ENCODE results near the gene UGT1A10.

The UGT1A10 gene

DNA sequence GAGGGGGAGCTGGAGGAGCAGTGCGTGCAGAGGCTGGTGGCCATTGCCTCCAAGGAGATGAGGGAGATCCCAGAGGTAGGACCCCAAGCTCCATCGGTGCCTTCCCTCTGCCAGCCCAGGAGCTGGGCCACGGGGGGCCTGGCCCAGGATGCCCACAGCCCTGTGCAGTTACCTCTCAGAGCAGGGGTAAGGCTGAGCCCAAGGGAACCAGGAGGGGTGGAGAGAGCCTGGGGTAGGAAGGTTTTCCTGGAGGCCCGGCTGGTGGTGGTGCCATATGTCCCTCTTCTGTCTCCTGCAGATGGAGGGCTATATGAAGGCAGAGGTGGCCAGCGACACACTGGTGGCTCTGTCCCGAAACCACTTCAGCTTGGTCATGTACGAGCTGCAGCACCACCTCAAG lies 153.3 kb downstream of the UGT1A10 start:
- DNase-seq, result no peak

DNA sequence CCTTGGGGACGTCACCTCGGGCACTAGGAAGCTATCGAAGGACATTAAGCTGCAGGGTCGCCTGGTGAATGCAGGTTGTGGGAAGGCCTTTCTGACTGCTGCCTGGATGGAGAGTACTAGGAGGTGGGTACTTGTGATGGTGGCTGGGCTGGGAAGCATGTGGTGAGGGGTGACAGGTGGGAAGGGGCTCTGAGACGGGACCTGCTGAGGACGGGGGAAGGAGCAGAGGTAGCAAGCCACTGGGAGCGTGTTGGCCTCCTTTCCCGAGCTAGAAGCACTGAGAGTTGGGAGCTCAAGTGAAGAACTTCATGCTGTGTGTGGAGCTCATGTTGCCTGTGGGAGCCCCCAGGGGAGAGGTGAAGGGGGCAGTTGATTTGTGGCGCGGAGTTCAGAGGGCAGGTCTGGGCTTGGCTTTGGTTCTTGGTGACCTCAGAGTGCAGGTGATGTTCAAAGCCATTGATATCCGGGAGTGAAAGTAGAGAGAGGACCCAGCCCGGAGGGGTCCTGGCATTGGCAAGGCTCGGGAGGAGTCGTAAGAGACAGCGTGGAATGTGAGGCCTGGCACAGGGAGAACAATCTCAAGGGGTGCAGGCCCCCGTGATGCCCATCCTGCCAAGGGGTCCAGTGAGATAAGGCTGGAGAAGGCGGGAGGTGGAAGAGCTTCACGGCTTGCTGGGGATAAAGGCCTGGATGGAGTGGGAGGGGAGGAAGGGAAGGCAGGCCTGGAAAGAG lies 155.1 kb downstream of the UGT1A10 start:
- DNase-seq, result no peak

DNA sequence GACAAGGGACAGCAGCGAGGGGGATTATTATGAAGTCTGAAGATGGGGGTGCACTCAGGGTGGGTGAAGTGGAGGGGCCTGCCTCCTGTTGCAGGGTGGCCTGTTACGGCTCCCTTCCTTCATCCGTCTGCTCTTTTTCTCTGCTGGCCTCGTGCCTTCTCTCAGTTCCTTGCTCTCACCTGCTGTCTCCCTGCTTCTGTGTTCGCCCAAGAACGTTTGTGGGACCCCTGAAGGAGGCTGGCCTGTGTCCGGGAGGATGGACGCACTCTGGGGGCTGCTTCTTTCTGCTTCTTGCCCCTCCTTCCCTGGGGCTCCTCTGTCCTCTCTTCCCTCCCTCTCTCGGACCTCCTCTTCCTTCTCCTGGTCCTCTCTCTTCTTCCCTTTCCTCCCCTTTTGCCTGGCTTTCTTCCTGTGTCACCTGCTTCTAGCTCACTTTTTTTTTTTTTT lies 155.7 kb downstream of the UGT1A10 start:
- DNase-seq, result no peak

DNA sequence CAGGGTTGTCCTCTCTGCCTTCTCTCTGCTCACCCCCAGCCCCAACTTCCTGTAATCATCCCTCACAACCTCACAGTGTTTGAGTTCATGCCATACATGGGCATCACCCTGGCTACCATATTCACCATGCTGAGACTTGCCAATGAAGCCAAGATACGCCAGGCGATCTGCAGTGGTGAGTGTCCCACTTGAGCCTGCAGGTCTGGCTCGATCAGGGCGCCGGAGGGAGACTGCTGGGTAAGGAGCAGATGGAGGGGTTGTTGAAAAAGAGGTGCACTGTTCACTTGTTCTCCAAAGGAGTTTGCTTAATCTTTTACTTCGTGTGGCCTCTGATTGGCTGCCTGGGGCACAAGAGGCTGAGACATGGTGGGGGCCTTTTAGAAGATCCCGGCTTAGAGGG lies 156.5 kb downstream of the UGT1A10 start:
- no peak for DNase-seq

DNA sequence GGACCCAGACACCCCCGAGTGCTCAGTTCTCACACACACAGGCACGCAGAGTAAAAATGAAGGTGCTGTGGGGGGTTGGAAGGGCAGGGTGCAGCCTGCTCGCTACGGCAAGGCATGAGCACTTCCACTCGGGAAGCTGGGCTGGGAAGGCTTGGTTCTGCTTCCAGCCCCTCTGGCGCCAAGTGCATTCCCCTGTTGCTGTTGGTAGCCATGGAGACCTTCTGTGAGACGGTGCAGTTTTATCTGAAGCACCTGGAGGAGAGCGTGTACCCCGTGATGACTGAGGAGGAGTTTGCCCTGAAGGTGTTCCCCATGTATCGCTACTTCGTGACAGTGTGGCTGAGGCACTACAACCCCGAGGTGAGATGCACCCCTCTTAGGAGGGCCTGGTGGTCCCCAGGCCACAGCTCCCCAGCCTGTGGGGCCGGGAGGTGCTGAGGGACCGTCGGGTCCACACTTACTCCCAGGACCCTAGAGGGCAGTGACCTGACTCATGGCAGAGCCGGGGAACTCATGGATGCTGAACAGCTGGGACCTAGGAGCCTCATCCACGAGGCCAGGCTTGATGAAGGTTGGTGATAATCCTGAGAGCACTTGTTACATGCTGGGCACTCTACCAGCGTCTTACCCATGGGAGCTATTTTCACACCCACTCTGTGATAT lies 157.3 kb downstream of the UGT1A10 start:
- no peak for DNase-seq

DNA sequence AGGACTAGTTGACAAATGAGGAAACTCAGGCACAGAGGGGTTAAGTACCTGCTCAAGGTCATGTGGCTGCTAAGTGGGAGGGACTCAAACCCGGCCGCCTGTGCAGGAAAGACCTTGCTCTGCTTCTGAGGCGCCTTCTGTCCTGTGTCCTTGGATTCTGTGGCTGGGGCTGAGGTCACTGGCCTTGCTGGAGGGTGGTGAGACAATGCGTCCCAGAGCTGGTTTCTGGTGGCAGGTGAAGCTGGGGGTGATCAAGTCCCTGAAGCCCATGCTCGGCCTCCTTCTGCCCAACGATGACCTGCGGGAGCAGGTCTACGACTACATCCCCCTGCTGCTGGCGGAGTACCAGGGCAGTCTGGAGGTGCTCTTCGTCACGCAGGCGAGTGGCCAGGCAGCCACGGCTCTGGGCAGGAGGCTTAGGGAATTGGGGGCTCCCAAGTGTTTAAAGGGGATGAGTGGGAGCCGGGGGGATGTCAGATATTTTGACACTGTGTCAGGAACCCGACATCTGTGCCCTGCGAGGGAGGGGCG lies 157.9 kb downstream of the UGT1A10 start:
- no peak for DNase-seq

DNA sequence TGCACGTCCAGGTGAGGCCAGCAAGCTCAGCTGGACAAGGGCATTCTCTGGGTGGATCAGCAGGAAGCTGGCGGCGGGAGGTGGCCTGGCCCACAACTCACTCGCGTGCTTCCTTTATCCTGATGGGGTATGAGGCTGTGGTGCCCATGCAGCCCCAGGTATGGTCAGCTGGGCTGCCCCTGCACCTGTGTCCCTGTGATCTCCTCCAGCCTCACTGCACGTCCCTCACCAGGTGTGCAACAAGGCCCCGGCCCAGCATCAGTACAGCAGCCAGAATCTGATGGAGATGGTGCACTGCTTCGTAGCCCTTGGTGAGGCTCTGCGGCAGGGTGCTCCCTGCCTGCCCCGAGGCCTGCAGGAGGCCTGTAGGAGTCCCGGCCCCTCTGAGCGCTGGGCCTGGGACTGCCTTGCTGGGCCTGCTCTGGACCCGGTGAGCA lies 159.5 kb downstream of the UGT1A10 start:
- DNase-seq, result no peak

DNA sequence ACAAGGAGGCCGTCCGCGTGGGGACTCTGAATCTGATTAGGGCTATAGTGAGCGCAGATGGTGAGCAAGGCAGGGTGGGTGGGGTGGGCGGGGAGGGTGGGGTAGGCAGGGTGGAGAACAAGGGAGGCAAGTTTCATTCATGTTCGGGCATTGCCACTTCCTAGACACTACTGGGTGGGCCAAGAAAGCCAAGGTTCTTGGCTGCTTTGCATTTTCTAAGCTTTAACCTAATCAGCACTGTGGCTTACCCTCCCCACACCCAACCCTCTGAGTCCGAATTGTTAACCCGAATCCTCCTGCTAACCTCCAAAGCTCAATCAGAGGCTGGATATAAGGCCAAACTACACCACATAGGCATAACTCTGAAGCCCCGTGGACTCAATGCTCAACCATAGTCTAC lies 160.0 kb downstream of the UGT1A10 start:
- DNase-seq, result no peak

DNA sequence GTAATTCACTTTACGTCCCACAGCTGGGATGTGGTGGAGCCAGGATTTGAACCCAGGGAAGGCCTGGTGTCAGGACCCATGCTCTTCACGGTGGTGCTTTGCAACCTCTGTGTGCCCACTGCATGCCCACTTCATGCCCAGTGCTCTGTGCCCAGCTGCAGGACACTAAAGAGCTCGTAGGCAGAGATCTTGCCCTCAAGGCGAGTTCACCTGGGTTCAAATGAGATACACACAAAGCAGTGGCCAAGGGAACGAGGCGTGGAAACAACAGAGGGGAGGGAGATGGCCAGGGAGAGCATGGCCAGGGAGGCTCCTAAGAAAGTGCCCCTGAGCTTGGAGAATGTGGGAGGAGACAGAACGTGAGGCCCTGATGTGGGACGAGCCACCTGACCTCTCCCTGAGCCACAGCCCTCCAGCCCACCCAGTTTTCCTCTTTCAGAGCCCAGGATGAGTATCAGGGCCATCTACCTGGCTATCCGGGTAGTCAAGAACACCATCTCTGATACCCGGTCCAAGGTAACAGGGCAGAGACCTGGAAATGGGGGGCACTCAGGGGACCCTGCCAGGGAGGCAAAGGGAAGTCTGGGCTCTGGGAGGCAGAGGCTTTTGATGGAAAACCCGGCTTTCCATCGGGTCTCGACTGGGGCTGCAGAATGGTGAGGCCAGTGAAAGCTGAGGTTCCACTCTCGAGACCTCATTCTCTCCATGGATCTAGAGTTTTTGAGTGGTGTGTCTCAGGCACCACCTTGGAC lies 162.3 kb downstream of the UGT1A10 start:
- no peak for DNase-seq

DNA sequence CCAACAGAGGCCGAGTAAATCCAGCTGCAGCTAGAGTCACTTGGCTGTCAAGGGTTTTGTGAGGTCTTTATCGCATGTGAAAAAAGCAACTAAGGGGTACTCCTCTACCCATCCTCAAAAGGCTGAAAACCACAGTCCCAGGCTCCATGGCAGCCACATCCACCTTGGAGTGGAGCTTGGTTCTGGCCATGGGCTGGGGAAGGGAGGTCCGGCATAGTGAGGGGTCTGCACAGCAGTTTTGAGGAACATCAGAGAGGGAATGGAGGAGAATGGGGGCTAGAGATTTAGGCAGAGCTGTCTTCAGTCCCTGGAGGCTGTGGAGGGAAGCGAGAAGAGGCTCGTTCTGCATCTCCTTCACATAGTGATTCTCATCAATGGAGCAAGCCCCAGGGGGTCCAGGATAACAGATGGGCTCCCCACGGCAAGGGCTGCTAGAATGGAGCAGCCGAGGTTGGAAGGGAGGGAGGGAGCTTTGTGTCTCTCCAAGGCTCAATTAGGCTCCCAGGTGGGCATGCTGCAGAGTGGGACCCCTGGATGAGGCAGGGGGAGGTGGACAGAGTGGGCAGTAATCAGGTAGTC lies 162.9 kb downstream of the UGT1A10 start:
- no peak for DNase-seq

DNA sequence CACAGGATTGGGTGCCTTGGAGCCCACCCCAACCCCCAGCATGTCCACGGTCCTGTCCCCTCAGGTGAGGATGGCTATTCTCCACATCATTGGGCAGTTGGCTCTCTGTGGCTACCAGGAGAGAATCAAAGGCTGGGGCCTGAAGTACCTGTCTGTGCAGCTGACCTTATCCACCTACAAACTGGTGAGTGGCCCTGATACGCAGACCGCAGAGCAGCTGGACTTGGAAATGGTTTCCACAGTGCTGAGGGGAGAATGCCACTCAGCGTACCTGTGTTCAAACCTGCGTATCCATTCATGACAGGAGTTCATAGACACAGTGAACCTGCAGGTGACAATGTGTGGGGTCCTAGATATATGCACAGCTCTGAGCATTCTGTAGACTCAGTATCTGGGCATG lies 163.5 kb downstream of the UGT1A10 start:
- DNase-seq, result no peak

DNA sequence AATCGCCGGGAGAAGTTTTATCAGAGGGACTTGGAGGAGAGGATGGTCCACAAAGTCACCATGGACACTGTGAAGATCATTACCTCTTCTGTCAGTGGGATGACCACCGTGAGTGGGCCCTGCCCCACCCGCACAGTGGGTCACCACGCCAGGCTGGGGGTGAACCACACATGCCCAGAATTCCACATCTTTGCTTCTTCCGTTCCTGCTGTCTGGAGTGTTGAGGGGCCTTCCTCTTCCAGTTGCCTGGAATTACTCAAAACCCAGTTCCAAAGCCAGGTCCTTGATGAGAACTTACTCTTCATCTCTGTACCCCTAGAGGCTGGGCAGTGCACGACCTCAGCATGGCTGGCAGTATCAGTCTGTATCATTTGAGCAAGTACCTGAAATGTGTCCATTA lies 164.0 kb downstream of the UGT1A10 start:
- DNase-seq, result no peak

DNA sequence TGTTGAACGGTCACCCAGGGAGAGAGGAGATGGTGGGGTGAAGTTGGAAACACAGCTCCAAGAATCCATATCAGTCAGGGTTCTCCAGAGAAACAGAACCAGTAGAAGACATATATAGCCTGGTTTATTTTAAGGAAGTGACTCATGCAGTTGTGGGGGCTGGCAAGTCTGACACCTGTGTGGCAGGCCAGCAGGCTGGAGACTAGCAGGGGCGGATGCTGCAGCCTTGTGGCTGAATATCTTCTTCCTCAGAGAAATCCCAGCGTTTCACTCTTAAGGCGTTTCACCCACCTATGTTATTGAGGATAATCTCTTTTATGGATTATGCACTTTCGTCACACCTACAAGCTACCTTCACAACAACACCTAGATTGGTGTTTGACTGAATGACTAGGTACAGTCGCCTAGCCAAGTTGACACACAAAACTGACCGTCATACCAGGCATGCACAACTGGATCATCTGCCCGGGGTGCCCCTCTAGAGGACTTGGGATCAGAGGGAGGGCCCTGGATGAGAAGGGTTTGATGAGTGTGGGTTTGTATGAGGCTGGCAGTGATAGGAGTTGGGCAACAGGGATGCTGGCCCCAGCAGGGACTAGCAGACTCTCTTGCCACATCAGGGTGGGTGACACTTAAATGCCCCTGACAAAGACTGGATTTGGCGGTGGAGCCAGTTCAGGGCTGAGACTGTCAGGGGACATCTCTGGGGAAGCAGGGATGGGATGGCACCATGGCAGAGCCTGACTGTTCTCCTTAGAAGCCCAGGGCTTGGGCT lies 165.3 kb downstream of the UGT1A10 start:
- no peak for DNase-seq

DNA sequence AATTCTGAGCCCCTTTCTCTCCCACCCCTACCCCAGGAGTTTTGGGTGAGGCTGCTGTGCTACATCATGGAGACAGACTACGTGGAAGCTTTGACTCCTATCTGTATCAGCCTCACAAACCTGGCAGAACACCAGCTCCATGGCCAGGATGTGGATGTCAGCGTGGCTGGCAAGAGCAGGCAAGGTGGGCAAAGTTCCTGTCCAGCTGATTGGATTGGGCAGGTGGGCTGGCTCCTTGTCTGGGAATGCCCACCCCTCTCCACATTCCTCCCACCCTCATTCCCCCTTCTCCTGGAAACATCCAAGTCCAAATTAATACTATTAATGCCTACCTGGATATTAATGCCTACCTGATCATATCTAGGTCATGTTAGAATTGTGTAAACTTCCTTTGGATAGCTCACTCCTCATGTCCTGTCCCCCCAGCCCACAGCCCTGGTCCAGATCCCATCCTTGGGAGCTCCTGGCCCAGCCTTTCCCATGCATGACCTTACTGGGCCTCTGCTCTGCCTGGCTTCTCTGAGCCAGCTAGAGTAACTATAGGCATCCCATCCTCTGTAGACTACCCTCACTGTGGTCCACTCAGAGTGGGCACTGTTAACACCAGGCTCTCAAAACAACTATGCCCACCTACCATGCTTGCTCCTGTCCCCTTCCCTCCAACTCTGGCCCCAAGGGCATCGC lies 166.0 kb downstream of the UGT1A10 start:
- no peak for DNase-seq

DNA sequence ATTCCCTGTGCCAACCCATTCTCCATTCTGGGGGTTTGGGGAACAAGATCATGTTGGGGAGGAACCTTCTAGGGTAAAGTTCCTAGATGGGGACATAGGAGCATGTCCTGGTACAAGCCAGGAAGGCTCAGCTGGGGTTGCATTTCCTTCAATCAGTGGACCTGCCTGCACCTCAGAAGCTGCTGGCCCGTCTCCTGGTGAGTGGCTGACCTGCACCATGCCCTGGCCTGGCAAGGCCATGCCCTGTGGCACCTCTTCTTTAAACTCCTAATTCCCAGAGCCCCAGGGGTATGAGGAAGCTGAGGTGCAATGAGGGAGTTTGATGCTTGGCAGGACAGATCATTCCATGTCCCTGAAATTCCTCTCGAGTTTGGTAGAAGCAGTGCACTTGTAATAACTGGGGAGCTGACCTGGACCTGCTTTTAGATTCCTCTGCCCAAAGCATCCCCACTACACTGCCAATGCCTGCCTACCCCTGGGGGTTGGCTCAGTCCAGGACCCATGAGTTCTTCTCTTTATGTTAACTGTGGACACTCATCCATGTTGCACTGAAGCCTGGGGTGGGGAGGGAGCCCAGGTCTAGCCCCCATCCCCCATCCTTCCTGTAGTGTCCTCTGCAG lies 167.2 kb downstream of the UGT1A10 start:
- no peak for DNase-seq

DNA sequence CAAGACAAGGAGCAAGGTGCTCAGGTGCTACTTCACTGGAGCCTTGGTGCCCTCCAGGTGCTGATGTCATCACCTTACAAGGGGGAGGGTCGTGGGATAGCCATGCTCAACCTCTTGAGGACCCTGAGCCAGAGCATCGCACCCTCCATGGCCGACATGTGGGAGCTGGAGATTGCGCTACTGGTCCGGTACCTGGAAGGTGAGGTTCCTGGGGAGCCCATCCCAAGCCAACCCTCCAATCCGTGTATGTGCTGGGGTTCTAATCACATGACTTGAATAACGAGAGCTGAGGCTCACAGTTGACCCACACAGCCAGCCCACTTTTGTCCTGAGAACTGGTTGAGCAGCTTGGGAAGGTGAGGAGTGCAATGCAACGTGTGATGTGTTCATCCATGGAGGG lies 167.7 kb downstream of the UGT1A10 start:
- no peak for DNase-seq

DNA sequence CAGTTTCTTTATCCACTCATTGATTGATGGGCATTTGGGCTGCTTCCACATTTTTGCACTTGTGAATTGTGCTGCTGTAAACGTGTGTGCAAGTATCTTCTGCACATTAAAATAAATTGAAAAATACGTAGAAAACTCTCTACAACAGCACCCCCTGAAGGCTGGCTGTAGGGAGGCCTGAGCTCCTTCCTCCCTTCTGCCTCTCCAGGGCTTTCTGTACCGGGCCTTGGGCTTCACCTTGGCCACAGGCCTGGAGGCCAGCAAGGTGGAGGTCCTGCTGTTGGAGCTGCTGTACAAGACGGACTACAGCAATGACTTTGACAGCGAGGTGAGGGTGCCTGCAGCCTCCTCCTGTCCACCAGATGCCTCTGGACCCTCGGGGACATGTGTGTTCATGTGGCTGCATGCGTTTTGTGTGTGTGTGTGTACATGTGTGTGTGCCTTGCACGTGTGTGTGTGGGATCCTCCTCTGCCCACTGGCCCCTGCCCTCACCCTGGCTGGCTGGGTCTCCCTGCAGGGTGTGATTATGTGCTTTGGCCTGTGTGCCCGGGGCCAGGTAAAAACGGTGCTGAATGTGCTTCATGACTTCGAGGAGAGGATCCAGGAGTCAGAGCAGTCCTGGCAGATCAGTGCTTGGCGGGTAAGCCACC lies 171.1 kb downstream of the UGT1A10 start:
- no peak for DNase-seq

DNA sequence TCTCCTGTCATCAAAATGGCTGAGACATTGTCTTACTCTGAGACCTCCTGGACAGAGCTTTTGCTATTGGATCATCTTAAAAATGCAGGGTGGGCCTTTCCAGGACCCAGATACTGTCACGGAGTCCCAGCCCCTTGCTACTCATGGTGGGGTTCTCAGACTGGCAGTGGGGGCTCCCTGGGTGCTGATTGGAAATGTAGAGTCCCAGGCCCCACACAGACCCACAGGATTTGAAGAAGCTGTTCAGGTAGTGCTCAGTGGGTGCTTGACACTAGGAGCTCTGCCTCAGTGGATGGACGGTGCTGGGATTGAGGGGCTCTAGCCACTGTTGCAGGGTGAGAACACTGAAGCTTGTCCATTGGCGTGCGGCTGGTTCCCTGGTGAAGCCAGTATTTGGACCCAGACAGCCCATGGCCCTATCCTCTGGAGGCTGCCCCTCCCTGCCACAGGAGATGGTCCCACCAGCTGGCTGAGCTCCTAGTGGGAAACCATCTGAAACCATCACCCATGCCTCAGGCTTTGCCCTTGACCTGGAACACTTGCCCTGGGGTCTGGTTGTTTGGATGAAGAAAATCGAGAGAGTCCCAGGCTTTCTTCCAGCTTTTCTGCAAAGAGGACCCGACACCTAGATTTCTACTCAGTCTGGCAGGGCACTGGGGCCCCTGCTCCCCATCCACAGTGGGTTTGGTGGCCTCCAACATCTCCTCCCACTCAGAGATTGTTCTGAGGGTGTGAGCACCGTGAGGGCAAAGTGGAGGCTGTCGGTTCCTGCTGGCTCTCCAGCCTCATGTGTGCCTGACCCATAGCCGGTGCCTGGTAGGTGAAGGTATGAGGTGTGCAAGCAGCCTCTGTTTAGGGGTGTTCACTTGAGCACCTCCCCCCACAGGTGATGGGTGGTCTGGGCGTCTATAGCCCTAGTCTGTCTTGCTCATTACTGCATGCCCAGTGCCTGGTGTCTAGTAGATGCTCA lies 172.0 kb downstream of the UGT1A10 start:
- DNase-seq, result no peak

DNA sequence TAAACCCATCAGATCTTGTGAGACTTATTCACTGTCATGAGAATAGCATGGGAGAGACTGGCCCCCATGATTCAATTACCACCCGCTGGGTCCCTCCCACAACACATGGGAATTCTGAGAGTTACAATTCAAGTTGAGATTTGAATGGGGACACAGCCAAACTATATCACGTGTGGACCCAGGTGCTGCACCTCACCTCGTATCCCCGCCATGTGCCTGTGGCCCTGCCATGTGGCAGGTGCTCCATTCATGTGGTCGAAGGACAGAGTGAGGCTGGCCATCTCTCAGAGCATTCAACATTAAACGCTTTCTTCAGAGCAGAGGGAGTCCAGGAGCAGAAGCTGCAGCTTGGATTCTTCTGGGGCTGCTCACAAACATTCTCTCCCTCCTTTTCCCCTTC lies 174.1 kb downstream of the UGT1A10 start:
- DNase-seq, result no peak

DNA sequence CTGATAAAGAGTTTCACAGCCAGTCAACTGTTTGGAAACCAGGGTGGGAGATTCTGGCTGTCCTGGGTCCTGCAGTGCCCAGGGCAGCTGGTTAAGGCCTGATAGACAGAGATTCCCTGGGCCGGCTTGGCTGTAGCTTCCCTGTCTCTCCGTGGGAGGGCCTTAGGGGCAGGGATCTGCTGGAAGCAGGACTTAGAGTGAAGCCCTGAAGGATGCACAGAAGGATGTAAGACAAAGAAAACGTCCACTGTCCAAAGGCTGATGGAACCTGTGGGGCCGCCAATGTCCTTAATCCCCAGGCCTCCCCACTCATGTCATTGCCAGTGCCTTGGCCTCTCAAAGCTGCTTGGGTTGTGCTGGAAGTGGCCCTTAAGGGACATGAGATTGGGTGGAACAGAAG lies 174.8 kb downstream of the UGT1A10 start:
- DNase-seq, result no peak

Measured in stimulated activated CD4-positive, alpha-beta T cell treated with anti-CD3 and anti-CD28 coated beads, Interleukin-4, amount 100 ng/mL, for 4 hours (primary cell).